GM21723 (cell line): ENCODE data around the gene NUB1.

Experiments used
- ATAC-seq: cut with Tn5 transposase; IDR thresholded peaks from one replicate; pipeline ENCODE4 v1.9.1; 2021; ENCODE audit warnings: mild to moderate bottlenecking, moderate library complexity; ENCODE audit not compliant: unreplicated experiment

NUB1 gene

GRCh38 chr7:151416112-151416940 is 74.7 kb downstream of the NUB1 start:
- ATAC-seq, result no peak

- ATAC-seq, result no peak
Observed at GRCh38 chr7:151416941-151417315, 75.3 kb downstream of the NUB1 start.

GRCh38 chr7:151420144-151420543 is 78.5 kb downstream of the NUB1 start:
- ATAC-seq, result no peak

- no peak for ATAC-seq
Observed at GRCh38 chr7:151422212-151422611, 80.6 kb downstream of the NUB1 start.

GRCh38 chr7:151423226-151423625 is 81.6 kb downstream of the NUB1 start:
- ATAC-seq, result no peak

GRCh38 chr7:151423936-151424335 is 82.3 kb downstream of the NUB1 start:
- ATAC-seq, result no peak

- ATAC-seq, result no peak
Observed at GRCh38 chr7:151424799-151425198, 83.2 kb downstream of the NUB1 start.

GRCh38 chr7:151425670-151426440 is 84.2 kb downstream of the NUB1 start:
- no peak for ATAC-seq

GRCh38 chr7:151426441-151426903 is 84.9 kb downstream of the NUB1 start:
- no peak for ATAC-seq

- no peak for ATAC-seq
Observed at GRCh38 chr7:151426904-151427704, 85.5 kb downstream of the NUB1 start.

GRCh38 chr7:151427705-151428377 is 86.2 kb downstream of the NUB1 start:
- no peak for ATAC-seq
